CD14-positive monocyte (primary cell): ENCODE results near the gene SCUBE1. TPM values are rescaled to one million over a fixed set of nuclear protein-coding genes. Genes with fewer than 3 reads are reported as not detected.
A peak's percentile ranks its signal among the peaks of the same experiment; 100 is the strongest.

Experiments
- DNase-seq, 3 donors: peaks; one replicate each; pipeline ENCODE4 v3.0.0-alpha.2; 2011 to 2022
- H2AFZ ChIP-seq: 2 replicates; pipeline ENCODE4 v1.6.0; 2012; ENCODE audit warnings: mild to moderate bottlenecking, low read depth, low read length, inconsistent platforms; ENCODE audit not compliant: insufficient read depth, poor library complexity, severe bottlenecking
- H3K27ac ChIP-seq, 2 donors: 1 replicate in 1 of 2; 2 replicates in 1 of 2; pipeline ENCODE4 v1.5.1; 2012 to 2013; ENCODE audit warnings: low read length in 2 of 2, control low read depth in 1 of 2, inconsistent platforms in 1 of 2, low read depth in 1 of 2, mild to moderate bottlenecking in 1 of 2
- H3K27me3 ChIP-seq, 2 donors: one replicate each; pipeline versions ENCODE4 v1.6.0 to v1.6.1; 2011 to 2013; ENCODE audit warnings: low read length in 2 of 2; ENCODE audit not compliant: control insufficient read depth in 2 of 2, insufficient read depth in 2 of 2
- H3K36me3 ChIP-seq, 2 donors: replicated peaks in 1 of 2; 1 replicate in 1 of 2; 2 replicates in 1 of 2; pipeline versions ENCODE4 v1.5.1 to v1.6.1; 2012 to 2013; ENCODE audit warnings: low read length in 2 of 2, control low read depth in 1 of 2, inconsistent platforms in 1 of 2, mild to moderate bottlenecking in 1 of 2; ENCODE audit not compliant: insufficient read depth in 2 of 2, control insufficient read depth in 1 of 2
- H3K4me1 ChIP-seq, 2 donors: 1 replicate in 1 of 2; 2 replicates in 1 of 2; pipeline versions ENCODE4 v1.5.1 to v1.6.1; 2012 to 2013; ENCODE audit warnings: low read length in 2 of 2, control low read depth in 1 of 2, inconsistent platforms in 1 of 2, mild to moderate bottlenecking in 1 of 2, moderate library complexity in 1 of 2; ENCODE audit not compliant: insufficient read depth in 2 of 2, control insufficient read depth in 1 of 2
- H3K4me2 ChIP-seq: replicated peaks from 2 replicates; pipeline ENCODE3; 2012; ENCODE audit warnings: low read length, moderate library complexity, mild to moderate bottlenecking; ENCODE audit not compliant: poor library complexity, severe bottlenecking; ENCODE audit errors: extremely low read depth
- H3K4me3 ChIP-seq, 3 experiments: fragments of 200-600 bp in 1 of 3; sonication (generic) in 1 of 3; replicated peaks in 1 of 3; 1 replicate in 2 of 3; 2 replicates in 1 of 3; pipeline ENCODE4 v1.5.1; 2011 to 2013; ENCODE audit warnings: low read length in 3 of 3, mild to moderate bottlenecking in 3 of 3, control low read depth in 2 of 3, low read depth in 2 of 3, inconsistent platforms in 1 of 3, moderate library complexity in 1 of 3
- H3K79me2 ChIP-seq: 2 replicates; pipeline ENCODE4 v1.6.0; 2012; ENCODE audit warnings: mild to moderate bottlenecking, control low read depth, inconsistent platforms, low read length, moderate library complexity; ENCODE audit not compliant: insufficient read depth
- H3K9ac ChIP-seq: 2 replicates; pipeline ENCODE4 v1.6.0; 2017; ENCODE audit warnings: low read length, mild to moderate bottlenecking; ENCODE audit not compliant: insufficient read depth, poor library complexity, severe bottlenecking
- H3K9me3 ChIP-seq, 2 donors: replicated peaks in 1 of 2; 1 replicate in 1 of 2; 2 replicates in 1 of 2; pipeline versions ENCODE4 v1.5.1 to v1.6.1; 2012 to 2013; ENCODE audit warnings: low read length in 2 of 2, control low read depth in 1 of 2; ENCODE audit not compliant: control insufficient read depth in 1 of 2, insufficient read depth in 1 of 2
- H4K20me1 ChIP-seq: 2 replicates; pipeline ENCODE4 v1.6.0; 2012; ENCODE audit warnings: mild to moderate bottlenecking, low read length, control low read depth, moderate library complexity; ENCODE audit not compliant: insufficient read depth
- H3K27ac Mint-ChIP-seq, 7 donors: one replicate each; pipeline ENCODE4 v1.8.0; 2020; ENCODE audit warnings: mild to moderate bottlenecking in 7 of 7, mixed read lengths in 7 of 7, moderate library complexity in 6 of 7, inconsistent platforms in 2 of 7
- H3K27me3 Mint-ChIP-seq, 3 donors: one replicate each; pipeline ENCODE4 v1.8.0; 2021 to 2022; ENCODE audit warnings: low read depth in 3 of 3, mild to moderate bottlenecking in 3 of 3, mixed read lengths in 3 of 3, moderate library complexity in 3 of 3, inconsistent platforms in 1 of 3
- H3K36me3 Mint-ChIP-seq, 2 donors: one replicate each; pipeline ENCODE4 v1.8.0; 2020; ENCODE audit warnings: mixed read lengths in 2 of 2, inconsistent platforms in 1 of 2, mild to moderate bottlenecking in 1 of 2
- H3K4me1 Mint-ChIP-seq: one replicate; pipeline ENCODE4 v1.8.0; 2020; ENCODE audit warnings: mild to moderate bottlenecking, mixed read lengths
- H3K4me3 Mint-ChIP-seq, 2 donors: one replicate each; pipeline ENCODE4 v1.8.0; 2020; ENCODE audit warnings: mild to moderate bottlenecking in 2 of 2, mixed read lengths in 2 of 2, moderate library complexity in 1 of 2
- H3K9me3 Mint-ChIP-seq, 7 donors: one replicate each; pipeline ENCODE4 v1.8.0; 2020 to 2022; ENCODE audit warnings: mixed read lengths in 7 of 7, mild to moderate bottlenecking in 6 of 7, moderate library complexity in 6 of 7, inconsistent platforms in 2 of 7
- WGBS: methylation state at CpG from one replicate; pipeline ENCODE4 v1.1.5; 2013; ENCODE audit warnings: missing lambda C conversion rate; ENCODE audit not compliant: insufficient coverage; 5-methylcytosine and 5-hydroxymethylcytosine counted together
- intact Hi-C, 2 donors: fragments of 100-400 bp; cut with micrococcal nuclease; formaldehyde crosslinking; loops; one replicate each; pipeline versions ENCODE4 v1.15.0 to v1.15.1; 2023
- polyA plus RNA-seq, 3 donors: library from polyadenylated mRNA; depleted of rRNA in 1 of 3; unstranded in 2 of 3; stranded (reverse) in 1 of 3; fragments of 300-500 nt in 2 of 3; fragments of >200 nt in 1 of 3; fragmentation: Illumina TruSeq in 2 of 3; gene quantifications; 1 replicate in 2 of 3; 2 replicates in 1 of 3; pipeline ENCODE4 v1.2.3, GENCODE V29; 2012 to 2021
- TF ChIP-seq, protein P1 (sequence below): fragments of 200-600 bp; IDR thresholded peaks from one replicate; pipeline ENCODE4 v1.8.0; 2022; ENCODE audit warnings: antibody characterized with exemption, mild to moderate bottlenecking

SCUBE1 gene
- polyA plus RNA-seq, 3 donors: 0.20 to 0.32 (median 0.26) TPM

DNA sequence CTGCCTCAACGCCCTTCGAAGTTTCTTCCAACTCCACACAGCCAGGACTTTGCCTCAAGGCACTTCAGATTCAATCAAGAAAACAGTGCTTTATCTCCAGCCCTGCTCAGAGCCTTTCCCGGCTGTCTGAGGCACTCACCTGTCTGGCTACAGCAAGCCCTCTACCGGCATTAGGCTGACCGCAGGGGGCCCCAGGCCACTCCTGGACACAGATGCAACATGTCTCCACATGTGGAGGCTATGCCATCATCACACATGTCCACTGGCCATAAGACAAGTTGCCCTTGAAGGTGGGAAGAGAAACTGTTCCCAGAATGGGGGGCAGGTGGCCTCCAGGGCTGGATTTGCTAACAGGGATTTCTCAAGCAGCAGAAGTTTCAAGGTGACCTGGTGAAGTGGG is 10.0 kb downstream of the SCUBE1 start:
- no peaks in the 10 kb centered on the region for H3K9me3 ChIP-seq
- H3K27ac ChIP-seq: no peak overlapping the region
- Mint-ChIP-seq H3K36me3 (no peaks in the 10 kb centered on the region), H3K4me1 (no peaks in the 10 kb centered on the region), H3K9me3 (peaks cover 0 to 1% (median 0%) of the 10 kb centered on the region in 7 donors), H3K4me3 (no peak overlapping the region), H3K27me3 (peaks cover 0 to 7% (median 4%) of the 10 kb centered on the region in 3 donors), H3K27ac (peak overlapping the region in 1 of 7 donors; percentile 5)
- no peak overlapping the region for H3K4me3 ChIP-seq
- no peak overlapping the region for H3K9ac ChIP-seq
- H4K20me1 ChIP-seq: no peaks in the 10 kb centered on the region
- TF ChIP-seq, protein P1, sequence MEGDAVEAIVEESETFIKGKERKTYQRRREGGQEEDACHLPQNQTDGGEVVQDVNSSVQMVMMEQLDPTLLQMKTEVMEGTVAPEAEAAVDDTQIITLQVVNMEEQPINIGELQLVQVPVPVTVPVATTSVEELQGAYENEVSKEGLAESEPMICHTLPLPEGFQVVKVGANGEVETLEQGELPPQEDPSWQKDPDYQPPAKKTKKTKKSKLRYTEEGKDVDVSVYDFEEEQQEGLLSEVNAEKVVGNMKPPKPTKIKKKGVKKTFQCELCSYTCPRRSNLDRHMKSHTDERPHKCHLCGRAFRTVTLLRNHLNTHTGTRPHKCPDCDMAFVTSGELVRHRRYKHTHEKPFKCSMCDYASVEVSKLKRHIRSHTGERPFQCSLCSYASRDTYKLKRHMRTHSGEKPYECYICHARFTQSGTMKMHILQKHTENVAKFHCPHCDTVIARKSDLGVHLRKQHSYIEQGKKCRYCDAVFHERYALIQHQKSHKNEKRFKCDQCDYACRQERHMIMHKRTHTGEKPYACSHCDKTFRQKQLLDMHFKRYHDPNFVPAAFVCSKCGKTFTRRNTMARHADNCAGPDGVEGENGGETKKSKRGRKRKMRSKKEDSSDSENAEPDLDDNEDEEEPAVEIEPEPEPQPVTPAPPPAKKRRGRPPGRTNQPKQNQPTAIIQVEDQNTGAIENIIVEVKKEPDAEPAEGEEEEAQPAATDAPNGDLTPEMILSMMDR: no peak
- H3K79me2 ChIP-seq: no peaks in the 10 kb centered on the region
- H3K4me2 ChIP-seq: no peak overlapping the region
- H3K4me1 ChIP-seq: no peaks in the 10 kb centered on the region
- WGBS: 100% methylated on average over 1 of the region's 5 CpGs
- intact Hi-C loops: no loop called here
- H3K36me3 ChIP-seq: no peaks in the 10 kb centered on the region
- H2AFZ ChIP-seq: no peak overlapping the region
- no peaks in the 10 kb centered on the region for H3K27me3 ChIP-seq
- DNase-seq: no peak

DNA sequence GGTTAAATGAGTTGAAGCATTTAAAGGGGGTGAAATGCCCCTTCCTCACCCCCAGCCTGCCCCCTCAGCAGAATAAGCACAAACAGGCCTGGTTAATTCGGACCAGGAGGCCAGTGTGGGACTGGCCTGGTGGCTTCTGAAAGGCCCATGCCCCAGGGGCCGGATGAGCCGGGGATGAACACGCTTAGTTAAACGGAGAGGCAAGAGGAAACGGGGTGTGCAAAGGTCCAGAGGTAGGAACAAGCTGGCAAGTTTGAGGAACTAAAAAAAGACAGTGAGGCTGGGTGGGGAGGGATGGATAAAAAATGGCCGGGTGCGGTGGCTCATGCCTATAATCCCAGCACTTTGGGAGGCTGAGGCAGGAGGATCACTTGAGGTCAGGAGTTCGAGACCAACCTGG is 11.5 kb downstream of the SCUBE1 start:
- no peak overlapping the region for H3K4me2 ChIP-seq
- H3K27me3 ChIP-seq: no peaks in the 10 kb centered on the region
- H3K27ac ChIP-seq: no peak overlapping the region
- 80% methylated on average over 8 of the region's 9 CpGs for WGBS
- H3K4me3 ChIP-seq: no peak overlapping the region
- H3K4me3 Mint-ChIP-seq: no peak overlapping the region
- H4K20me1 ChIP-seq: no peaks in the 10 kb centered on the region
- no peak for DNase-seq
- peaks cover 0 to 10% (median 0%) of the 10 kb centered on the region in 3 donors for H3K27me3 Mint-ChIP-seq
- no peaks in the 10 kb centered on the region for H3K9me3 ChIP-seq
- no peaks in the 10 kb centered on the region for H3K79me2 ChIP-seq
- peaks cover 0 to 1% (median 0%) of the 10 kb centered on the region in 7 donors for H3K9me3 Mint-ChIP-seq
- no peaks in the 10 kb centered on the region for H3K4me1 Mint-ChIP-seq
- H2AFZ ChIP-seq: no peak overlapping the region
- H3K4me1 ChIP-seq: no peaks in the 10 kb centered on the region
- TF ChIP-seq, protein P1: no peak
- H3K9ac ChIP-seq: no peak overlapping the region
- H3K36me3 Mint-ChIP-seq: no peaks in the 10 kb centered on the region
- H3K36me3 ChIP-seq: no peaks in the 10 kb centered on the region
- intact Hi-C loops: no loop called here
- H3K27ac Mint-ChIP-seq: no peak overlapping the region
